IMR-90 (cell line): ENCODE measurements around the gene PARD6G. TPM values are rescaled to one million over a fixed set of nuclear protein-coding genes. Genes with fewer than 3 reads are reported as not detected.

Experiments used
- ATAC-seq: fragments of 200-7000 bp; cut with Tn5 transposase; 2 replicates; pipeline ENCODE4 v1.9.1; 2020; ENCODE audit warnings: low read depth, mild to moderate bottlenecking, moderate library complexity
- BruUV-seq: library from RNA; stranded (reverse); fragments of 400-500 nt; replicated peaks from 2 replicates; lab custom pipeline; 2021; lab: Mats Ljungman, UMichigan
- CTCF ChIA-PET: fragments of 300-600 bp; formaldehyde crosslinking; extraction: SDS; loops from one replicate; lab custom pipeline; 2021; ENCODE audit warnings: antibody characterized with exemption; lab: Yijun Ruan, JAX
- POLR2A ChIA-PET: fragments of 300-600 bp; sonication (Branson Sonifier 250); formaldehyde crosslinking; loops from one replicate; lab custom pipeline; 2022; ENCODE audit warnings: antibody characterized with exemption; ENCODE audit not compliant: unreplicated experiment; lab: Charles Lee
- DNase-seq: peaks from one replicate; pipeline ENCODE4 v3.0.0; 2013
- H2AFZ ChIP-seq: replicated peaks from 2 replicates; pipeline ENCODE3; 2013; ENCODE audit warnings: low read length, mild to moderate bottlenecking; ENCODE audit not compliant: poor library complexity
- H2AK5ac ChIP-seq: 2 replicates; pipeline ENCODE4 v1.6.1; 2013; ENCODE audit warnings: low read depth, low read length, inconsistent platforms
- H2AK9ac ChIP-seq: replicated peaks from 2 replicates; pipeline ENCODE3; 2013; ENCODE audit warnings: mild to moderate bottlenecking, low read depth, low read length, moderate library complexity; ENCODE audit not compliant: poor library complexity
- H2BK120ac ChIP-seq: 2 replicates; pipeline ENCODE4 v1.6.1; 2013; ENCODE audit warnings: low read depth, low read length, inconsistent platforms
- H2BK15ac ChIP-seq: 3 replicates; pipeline ENCODE4 v1.6.1; 2013; ENCODE audit warnings: low read depth, low read length, inconsistent platforms
- H2BK20ac ChIP-seq: 2 replicates; pipeline ENCODE4 v1.6.1; 2013; ENCODE audit warnings: low read depth, mild to moderate bottlenecking, inconsistent platforms, low read length, moderate library complexity
- H2BK5ac ChIP-seq: 2 replicates; pipeline ENCODE4 v1.6.1; 2013; ENCODE audit warnings: mild to moderate bottlenecking, low read depth, low read length, inconsistent platforms; ENCODE audit not compliant: poor library complexity, severe bottlenecking
- H3K14ac ChIP-seq: replicated peaks from 2 replicates; pipeline ENCODE4 v1.6.1; 2013; ENCODE audit warnings: low read depth, low read length, inconsistent platforms
- H3K18ac ChIP-seq: 2 replicates; pipeline ENCODE4 v1.6.1; 2013; ENCODE audit warnings: low read depth, low read length, control low read depth
- H3K23ac ChIP-seq: 2 replicates; pipeline ENCODE4 v1.6.1; 2013; ENCODE audit warnings: low read depth, low read length, inconsistent platforms
- H3K27ac ChIP-seq: 2 replicates; pipeline ENCODE4 v1.5.1; 2013; ENCODE audit warnings: mild to moderate bottlenecking, control low read depth, low read length; ENCODE audit not compliant: insufficient read depth
- H3K27me3 ChIP-seq: 2 replicates; pipeline ENCODE4 v1.6.1; 2013; ENCODE audit warnings: low read length; ENCODE audit not compliant: control insufficient read depth, insufficient read depth
- H3K36me3 ChIP-seq: 2 replicates; pipeline ENCODE4 v1.6.1; 2013; ENCODE audit warnings: low read length, mixed read lengths; ENCODE audit not compliant: control insufficient read depth, insufficient read depth
- H3K4ac ChIP-seq: 2 replicates; pipeline ENCODE4 v1.6.1; 2013; ENCODE audit warnings: low read depth, low read length, inconsistent platforms
- H3K4me1 ChIP-seq: 2 replicates; pipeline ENCODE4 v1.6.1; 2013; ENCODE audit warnings: low read length, mixed read lengths; ENCODE audit not compliant: control insufficient read depth, insufficient read depth
- H3K4me2 ChIP-seq: 2 replicates; pipeline ENCODE4 v1.6.1; 2013; ENCODE audit warnings: low read depth, mild to moderate bottlenecking, control low read depth, low read length, moderate library complexity
- H3K4me3 ChIP-seq: 2 replicates; pipeline ENCODE4 v1.5.1; 2013; ENCODE audit warnings: low read depth, mild to moderate bottlenecking, control low read depth, low read length, moderate library complexity; ENCODE audit not compliant: insufficient read depth
- H3K56ac ChIP-seq: 2 replicates; pipeline ENCODE4 v1.6.1; 2013; ENCODE audit warnings: low read length, inconsistent platforms; ENCODE audit not compliant: insufficient read depth; ENCODE audit errors: extremely low read depth
- H3K79me1 ChIP-seq, 2 experiments: 2 replicates each; pipeline ENCODE4 v1.6.1; 2013; ENCODE audit warnings: low read length in 2 of 2, inconsistent platforms in 1 of 2, low read depth in 1 of 2
- H3K9ac ChIP-seq: 2 replicates; pipeline ENCODE4 v1.6.1; 2013; ENCODE audit warnings: low read depth, low read length, control low read depth
- H3K9me1 ChIP-seq: 2 replicates; pipeline ENCODE4 v1.6.1; 2013; ENCODE audit warnings: low read length, inconsistent platforms; ENCODE audit not compliant: insufficient read depth
- H3K9me3 ChIP-seq: 2 replicates; pipeline ENCODE4 v1.6.1; 2013; ENCODE audit warnings: low read length; ENCODE audit not compliant: control insufficient read depth, insufficient read depth
- H4K20me1 ChIP-seq: 2 replicates; pipeline ENCODE4 v1.6.1; 2013; ENCODE audit warnings: low read length, inconsistent platforms; ENCODE audit not compliant: insufficient read depth
- H4K5ac ChIP-seq: 2 replicates; pipeline ENCODE4 v1.6.1; 2013; ENCODE audit warnings: mild to moderate bottlenecking, low read depth, low read length, control low read depth
- H4K8ac ChIP-seq, 2 experiments: 2 replicates each; pipeline ENCODE4 v1.6.1; 2013; ENCODE audit warnings: low read depth in 2 of 2, low read length in 2 of 2, control low read depth in 1 of 2, inconsistent platforms in 1 of 2
- H4K91ac ChIP-seq: 2 replicates; pipeline ENCODE4 v1.6.1; 2013; ENCODE audit warnings: low read depth, low read length, inconsistent platforms; ENCODE audit not compliant: insufficient read depth
- BHLHE40 ChIP-seq: fragments of 150-350 bp; IDR thresholded peaks from 2 replicates; pipeline ENCODE4 v1.6.1; 2016; ENCODE audit warnings: mild to moderate bottlenecking, low read depth, low read length
- CEBPB ChIP-seq: IDR thresholded peaks from 2 replicates; pipeline ENCODE4 v1.6.1; 2012; ENCODE audit warnings: low read depth, low read length, improper control_type of control experiment
- CHD1 ChIP-seq: IDR thresholded peaks from 2 replicates; pipeline ENCODE4 v1.6.1; 2012; ENCODE audit warnings: low read depth, low read length, improper control_type of control experiment
- FOS ChIP-seq: fragments of 150-350 bp; IDR thresholded peaks from 2 replicates; pipeline ENCODE4 v1.6.1; 2016; ENCODE audit warnings: low read depth, low read length
- MAZ ChIP-seq: IDR thresholded peaks from 2 replicates; pipeline ENCODE4 v1.6.1; 2012; ENCODE audit warnings: low read depth, mild to moderate bottlenecking, low read length, improper control_type of control experiment, moderate library complexity, borderline replicate concordance
- MXI1 ChIP-seq: IDR thresholded peaks from 2 replicates; pipeline ENCODE4 v1.6.1; 2012; ENCODE audit warnings: low read depth, mild to moderate bottlenecking, low read length, moderate library complexity, borderline replicate concordance
- NFE2L2 ChIP-seq: fragments of 150-350 bp; IDR thresholded peaks from 2 replicates; pipeline ENCODE4 v1.6.1; 2016; ENCODE audit warnings: low read depth, mild to moderate bottlenecking, low read length
- RAD21 ChIP-seq: IDR thresholded peaks from 2 replicates; pipeline ENCODE4 v1.6.1; 2012; ENCODE audit warnings: low read length, improper control_type of control experiment
- RFX5 ChIP-seq: IDR thresholded peaks from 2 replicates; pipeline ENCODE4 v1.8.0; 2012; ENCODE audit warnings: low read depth, mild to moderate bottlenecking, low read length, moderate library complexity
- SMC3 ChIP-seq: fragments of 150-350 bp; IDR thresholded peaks from 2 replicates; pipeline ENCODE4 v1.6.1; 2016; ENCODE audit warnings: low read depth, mild to moderate bottlenecking, antibody characterized with exemption, low read length, moderate library complexity
- whole genome bisulfite sequencing, 2 experiments: methylation state at CpG; one replicate each; pipeline versions ENCODE4 v1.1.5 to v1.1.7; 2013; ENCODE audit warnings: missing lambda C conversion rate in 2 of 2; ENCODE audit not compliant: insufficient read length in 1 of 2; ENCODE audit errors: extremely low coverage in 2 of 2; 5-methylcytosine and 5-hydroxymethylcytosine counted together
- dilution Hi-C: fragments of 300-500 bp; cut with HindIII; formaldehyde crosslinking; loops from one replicate; pipeline ENCODE4 v1.14.3; 2018; ENCODE audit warnings: low sequenced_read_pairs; ENCODE audit not compliant: unreplicated experiment
- in situ Hi-C: fragments of 300-500 bp; cut with MboI; formaldehyde crosslinking; loops from 3 replicates; pipeline ENCODE4 v1.14.3; 2019; ENCODE audit warnings: low sequenced_read_pairs, inconsistent platforms, mixed read lengths
- intact Hi-C: fragments of 100-400 bp; cut with micrococcal nuclease; formaldehyde crosslinking; loops from 2 replicates; pipeline ENCODE4 v1.10.0; 2022
- polyA plus RNA-seq, 3 experiments: library from polyadenylated mRNA; depleted of rRNA; stranded (reverse); fragments of >200 nt; gene quantifications; 2 replicates each; pipeline ENCODE4 v1.2.3, GENCODE V29; 2012; ENCODE audit warnings: low replicate concordance in 1 of 3
- total RNA-seq: library from RNA; depleted of rRNA; stranded (reverse); fragments of >200 nt; gene quantifications from 2 replicates; pipeline ENCODE4 v1.2.3, GENCODE V29; 2012
- TF ChIP-seq, protein P1 (sequence below): fragments of 150-350 bp; IDR thresholded peaks from 2 replicates; pipeline ENCODE4 v1.6.1; 2017; ENCODE audit warnings: mild to moderate bottlenecking, antibody characterized with exemption, low read length, low read depth
- TF ChIP-seq, protein P2 (sequence below): conservative IDR thresholded peaks from 2 replicates; pipeline ENCODE4 v1.5.1; 2012; ENCODE audit warnings: mild to moderate bottlenecking, low read depth, low read length, improper control_type of control experiment

The PARD6G gene
- total and polyA plus RNA-seq, 2 of the 4 experiments (the other 2 are of a cell fraction): 2.5 to 4.6 TPM

DNA sequence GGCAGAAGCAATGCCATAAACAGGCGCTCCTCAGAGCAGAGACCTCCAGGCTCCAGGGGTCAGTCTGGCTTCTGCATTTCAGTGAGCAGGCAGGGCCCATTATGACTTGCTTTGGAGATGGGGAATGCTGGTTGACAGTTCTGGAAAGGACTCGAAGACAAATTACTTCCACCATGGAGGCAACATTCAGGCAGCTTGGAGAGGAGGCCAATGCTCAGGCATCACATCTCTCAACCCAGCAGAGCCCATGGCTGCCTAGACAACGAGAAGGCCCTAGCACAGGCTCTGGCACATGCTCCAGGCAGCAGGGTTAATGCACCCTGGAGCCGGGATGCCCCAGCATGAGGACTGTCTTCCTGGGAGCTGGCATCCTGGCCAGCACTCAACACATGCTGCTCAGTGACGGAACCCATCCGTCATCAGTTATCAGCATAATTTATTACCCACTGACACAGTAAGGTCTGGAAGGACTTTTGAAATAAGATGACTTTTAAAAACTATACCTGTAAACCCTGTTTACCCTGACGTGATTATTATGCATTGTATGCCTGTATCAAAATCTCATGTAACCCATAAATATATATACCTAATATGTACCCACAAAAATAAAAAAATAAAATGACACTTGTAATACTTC, 85.4 kb downstream of the PARD6G start:
- no peaks in the 10 kb centered on the region; the same call in 1 of the 2 replicates for H4K20me1 ChIP-seq
- H3K4me1 ChIP-seq: no peaks in the 10 kb centered on the region
- H3K14ac ChIP-seq: no peak overlapping the region
- dilution Hi-C loops: no loop called here
- ChIA-PET POLR2A (no interaction called here), CTCF (no interaction called here)
- intact Hi-C loops: no loop called here
- DNase-seq (no peak), ATAC-seq (no peak)
- no TSS peak for BruUV-seq
- no peak overlapping the region for H2BK15ac ChIP-seq
- H3K18ac ChIP-seq: no peak overlapping the region
- no peak overlapping the region for H3K4me2 ChIP-seq
- no peak overlapping the region for H3K27ac ChIP-seq
- no peak overlapping the region for H3K9ac ChIP-seq
- no peaks in the 10 kb centered on the region for H3K27me3 ChIP-seq
- TF ChIP-seq NFE2L2: no peak
- no peak for TF ChIP-seq CEBPB
- TF ChIP-seq, protein P1, sequence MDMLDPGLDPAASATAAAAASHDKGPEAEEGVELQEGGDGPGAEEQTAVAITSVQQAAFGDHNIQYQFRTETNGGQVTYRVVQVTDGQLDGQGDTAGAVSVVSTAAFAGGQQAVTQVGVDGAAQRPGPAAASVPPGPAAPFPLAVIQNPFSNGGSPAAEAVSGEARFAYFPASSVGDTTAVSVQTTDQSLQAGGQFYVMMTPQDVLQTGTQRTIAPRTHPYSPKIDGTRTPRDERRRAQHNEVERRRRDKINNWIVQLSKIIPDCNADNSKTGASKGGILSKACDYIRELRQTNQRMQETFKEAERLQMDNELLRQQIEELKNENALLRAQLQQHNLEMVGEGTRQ: no peak
- TF ChIP-seq MAZ: no peak
- TF ChIP-seq, protein P2, sequence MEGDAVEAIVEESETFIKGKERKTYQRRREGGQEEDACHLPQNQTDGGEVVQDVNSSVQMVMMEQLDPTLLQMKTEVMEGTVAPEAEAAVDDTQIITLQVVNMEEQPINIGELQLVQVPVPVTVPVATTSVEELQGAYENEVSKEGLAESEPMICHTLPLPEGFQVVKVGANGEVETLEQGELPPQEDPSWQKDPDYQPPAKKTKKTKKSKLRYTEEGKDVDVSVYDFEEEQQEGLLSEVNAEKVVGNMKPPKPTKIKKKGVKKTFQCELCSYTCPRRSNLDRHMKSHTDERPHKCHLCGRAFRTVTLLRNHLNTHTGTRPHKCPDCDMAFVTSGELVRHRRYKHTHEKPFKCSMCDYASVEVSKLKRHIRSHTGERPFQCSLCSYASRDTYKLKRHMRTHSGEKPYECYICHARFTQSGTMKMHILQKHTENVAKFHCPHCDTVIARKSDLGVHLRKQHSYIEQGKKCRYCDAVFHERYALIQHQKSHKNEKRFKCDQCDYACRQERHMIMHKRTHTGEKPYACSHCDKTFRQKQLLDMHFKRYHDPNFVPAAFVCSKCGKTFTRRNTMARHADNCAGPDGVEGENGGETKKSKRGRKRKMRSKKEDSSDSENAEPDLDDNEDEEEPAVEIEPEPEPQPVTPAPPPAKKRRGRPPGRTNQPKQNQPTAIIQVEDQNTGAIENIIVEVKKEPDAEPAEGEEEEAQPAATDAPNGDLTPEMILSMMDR: no peak
- no peak for TF ChIP-seq RFX5
- no peak for TF ChIP-seq FOS
- no peak for TF ChIP-seq CHD1
- no peak for TF ChIP-seq SMC3
- TF ChIP-seq MXI1: no peak
- TF ChIP-seq BHLHE40: no peak
- TF ChIP-seq RAD21: no peak
- H3K4ac ChIP-seq: no peak overlapping the region
- H4K8ac ChIP-seq: no peak overlapping the region
- in situ Hi-C loops: no loop called here
- WGBS, 2 experiments: no CpG with 5 or more reads among the region's 7 CpGs
- H2AFZ ChIP-seq: no peak overlapping the region
- no peak overlapping the region for H3K4me3 ChIP-seq
- H3K23ac ChIP-seq: no peak overlapping the region
- no peak overlapping the region for H4K91ac ChIP-seq
- no peak overlapping the region for H2AK5ac ChIP-seq
- H2BK20ac ChIP-seq: no peak overlapping the region
- 0 out of 4 replicates have a peak, but pooled peaks cover 0 to under 1% of the 10 kb centered on the region in 2 experiments for H3K79me1 ChIP-seq
- H4K5ac ChIP-seq: no peak overlapping the region
- H2BK5ac ChIP-seq: no peak overlapping the region
- H3K56ac ChIP-seq: no peak overlapping the region
- H2BK120ac ChIP-seq: no peak overlapping the region
- H3K36me3 ChIP-seq: peaks cover 1% of the 10 kb centered on the region; the same call in 1 of the 2 replicates
- H2AK9ac ChIP-seq: no peak overlapping the region
- peaks cover 8% of the 10 kb centered on the region for H3K9me3 ChIP-seq
- peaks cover 1% of the 10 kb centered on the region; the same call in 1 of the 2 replicates for H3K9me1 ChIP-seq
